ENCODE measurements around the gene RTEL1.

DNA sequence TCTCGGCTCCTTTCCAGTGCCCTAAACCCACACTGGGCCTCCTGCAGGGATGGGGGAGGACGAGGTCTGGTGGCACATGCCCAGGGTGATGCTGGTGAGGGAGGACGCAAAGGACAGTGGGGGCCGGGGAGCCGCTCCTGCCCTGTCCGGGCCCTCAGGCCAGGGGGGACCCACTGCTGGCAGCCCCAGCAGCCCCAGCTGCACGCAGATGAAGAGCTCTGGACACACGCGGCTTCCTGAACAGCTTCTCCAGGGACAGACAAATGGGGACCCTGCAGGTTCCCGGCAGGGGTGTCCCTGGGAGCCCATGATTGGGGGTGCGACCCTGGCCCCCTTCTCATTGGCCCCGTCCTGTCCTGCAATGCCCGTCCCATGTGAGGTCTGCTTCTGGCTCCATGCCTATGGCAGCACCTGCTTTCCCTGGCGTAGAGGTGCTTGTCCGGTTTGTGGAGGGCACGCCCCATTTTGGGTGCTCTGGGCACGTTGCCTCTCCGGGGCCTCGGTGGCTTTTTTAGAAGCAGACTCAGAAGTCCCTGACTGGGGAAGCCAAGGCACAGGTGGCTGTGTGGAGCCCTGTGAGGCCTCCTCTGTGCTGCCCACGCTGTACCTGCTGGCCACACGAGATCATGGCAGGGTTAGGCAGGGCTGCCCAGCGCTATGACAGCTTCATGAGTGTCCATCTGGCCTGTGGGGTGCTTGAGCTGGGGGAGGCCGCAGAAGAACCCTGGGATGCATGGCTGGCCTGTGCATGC, 22.9 kb downstream of the RTEL1 start:
- TF ChIP-seq, protein P1, sequence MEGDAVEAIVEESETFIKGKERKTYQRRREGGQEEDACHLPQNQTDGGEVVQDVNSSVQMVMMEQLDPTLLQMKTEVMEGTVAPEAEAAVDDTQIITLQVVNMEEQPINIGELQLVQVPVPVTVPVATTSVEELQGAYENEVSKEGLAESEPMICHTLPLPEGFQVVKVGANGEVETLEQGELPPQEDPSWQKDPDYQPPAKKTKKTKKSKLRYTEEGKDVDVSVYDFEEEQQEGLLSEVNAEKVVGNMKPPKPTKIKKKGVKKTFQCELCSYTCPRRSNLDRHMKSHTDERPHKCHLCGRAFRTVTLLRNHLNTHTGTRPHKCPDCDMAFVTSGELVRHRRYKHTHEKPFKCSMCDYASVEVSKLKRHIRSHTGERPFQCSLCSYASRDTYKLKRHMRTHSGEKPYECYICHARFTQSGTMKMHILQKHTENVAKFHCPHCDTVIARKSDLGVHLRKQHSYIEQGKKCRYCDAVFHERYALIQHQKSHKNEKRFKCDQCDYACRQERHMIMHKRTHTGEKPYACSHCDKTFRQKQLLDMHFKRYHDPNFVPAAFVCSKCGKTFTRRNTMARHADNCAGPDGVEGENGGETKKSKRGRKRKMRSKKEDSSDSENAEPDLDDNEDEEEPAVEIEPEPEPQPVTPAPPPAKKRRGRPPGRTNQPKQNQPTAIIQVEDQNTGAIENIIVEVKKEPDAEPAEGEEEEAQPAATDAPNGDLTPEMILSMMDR (IDR thresholded peaks at IDR 0.05; ENCODE audit: low read depth, low read length) = no peak
- TF ChIP-seq POLR2A (IDR thresholded peaks at IDR 0.05; ENCODE audit: extremely low read depth, insufficient read length) (no peak), MYC (IDR thresholded peaks at IDR 0.05; ENCODE audit: low read depth, low read length) (no peak)

Data from NB4 (cell line).